ENCODE data around the gene LOXHD1. TPM values are rescaled to one million over a fixed set of nuclear protein-coding genes. Genes with fewer than 3 reads are reported as not detected.

LOXHD1 gene
- total RNA-seq, 4 donors from 2014 or later: 0.33 to 3.2 (median 0.65) TPM

DNA sequence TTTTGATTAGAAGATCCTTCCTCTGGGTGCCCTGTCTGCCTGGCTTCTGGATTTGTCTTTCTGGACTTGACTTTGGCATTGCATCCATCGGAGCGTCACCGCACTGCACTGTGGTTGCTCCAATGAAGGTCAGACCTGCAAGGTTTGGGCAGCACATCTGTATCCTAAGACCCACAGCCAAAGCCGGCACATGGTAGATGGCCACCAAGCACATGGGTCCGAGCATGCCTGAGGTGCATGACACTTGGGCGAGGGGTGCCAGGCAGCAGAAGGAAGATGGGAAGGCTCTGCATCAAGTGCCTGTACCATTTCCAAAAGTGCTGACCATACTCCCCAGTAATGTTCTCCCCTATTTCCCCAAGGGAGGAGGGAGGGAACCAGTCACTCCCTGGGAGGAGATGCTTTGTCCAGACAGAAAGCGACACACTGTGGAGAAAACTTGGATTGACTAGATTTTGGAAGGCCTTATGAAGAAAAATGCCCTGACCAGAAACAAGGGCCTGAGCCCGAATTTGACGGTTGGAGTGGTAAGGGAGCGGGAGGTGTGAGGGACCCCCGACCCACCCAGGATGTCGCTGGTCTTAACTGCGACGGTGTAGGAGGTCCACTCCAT, 149.9 kb downstream of the LOXHD1 start:
- TF ChIP-seq, protein P1, sequence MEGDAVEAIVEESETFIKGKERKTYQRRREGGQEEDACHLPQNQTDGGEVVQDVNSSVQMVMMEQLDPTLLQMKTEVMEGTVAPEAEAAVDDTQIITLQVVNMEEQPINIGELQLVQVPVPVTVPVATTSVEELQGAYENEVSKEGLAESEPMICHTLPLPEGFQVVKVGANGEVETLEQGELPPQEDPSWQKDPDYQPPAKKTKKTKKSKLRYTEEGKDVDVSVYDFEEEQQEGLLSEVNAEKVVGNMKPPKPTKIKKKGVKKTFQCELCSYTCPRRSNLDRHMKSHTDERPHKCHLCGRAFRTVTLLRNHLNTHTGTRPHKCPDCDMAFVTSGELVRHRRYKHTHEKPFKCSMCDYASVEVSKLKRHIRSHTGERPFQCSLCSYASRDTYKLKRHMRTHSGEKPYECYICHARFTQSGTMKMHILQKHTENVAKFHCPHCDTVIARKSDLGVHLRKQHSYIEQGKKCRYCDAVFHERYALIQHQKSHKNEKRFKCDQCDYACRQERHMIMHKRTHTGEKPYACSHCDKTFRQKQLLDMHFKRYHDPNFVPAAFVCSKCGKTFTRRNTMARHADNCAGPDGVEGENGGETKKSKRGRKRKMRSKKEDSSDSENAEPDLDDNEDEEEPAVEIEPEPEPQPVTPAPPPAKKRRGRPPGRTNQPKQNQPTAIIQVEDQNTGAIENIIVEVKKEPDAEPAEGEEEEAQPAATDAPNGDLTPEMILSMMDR (IDR thresholded peaks at IDR 0.05; ENCODE audit: low read depth): no peak

DNA sequence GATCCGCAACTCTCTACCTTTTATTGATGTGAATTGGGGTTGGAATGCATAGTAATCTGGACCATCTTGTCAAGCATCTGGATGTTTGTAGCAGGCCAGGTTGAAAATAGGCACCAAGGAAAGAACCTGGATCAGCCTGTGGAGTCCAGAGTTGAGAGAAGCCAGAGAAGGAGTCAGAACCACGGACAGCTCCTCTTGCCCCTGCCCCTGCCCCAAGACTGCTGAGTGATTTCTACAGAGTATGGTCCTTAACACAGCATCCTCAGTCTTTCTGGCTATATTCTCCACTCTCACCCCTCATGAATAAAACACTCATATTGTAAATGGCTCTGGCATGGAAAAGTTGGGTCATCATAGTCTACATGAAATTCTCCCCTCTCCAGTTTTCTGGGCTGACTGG, 154.6 kb downstream of the LOXHD1 start:
- TF ChIP-seq, protein P1 (IDR thresholded peaks at IDR 0.05; ENCODE audit: low read depth): no peak

DNA sequence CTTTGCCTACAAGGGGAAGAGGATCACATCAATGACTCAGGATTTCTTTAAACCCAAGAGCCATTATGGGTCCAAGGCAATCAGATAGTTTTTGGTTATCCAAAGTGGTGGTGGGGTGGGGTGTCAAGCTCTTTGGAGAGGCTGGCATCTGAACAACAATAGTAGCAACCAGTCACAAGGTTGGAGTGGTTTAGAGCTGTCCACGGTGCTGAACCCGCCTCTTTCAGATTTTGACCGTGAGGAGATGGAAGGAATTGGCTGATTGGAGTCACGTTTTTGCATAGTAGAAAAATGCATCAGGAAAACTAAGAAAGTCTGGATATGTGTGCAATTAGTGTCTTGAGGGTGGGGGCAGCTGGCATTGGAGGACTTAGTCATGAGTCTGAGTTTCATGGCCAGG, 159.9 kb downstream of the LOXHD1 start:
- TF ChIP-seq, protein P1 (IDR thresholded peaks at IDR 0.05; ENCODE audit: low read depth): no peak

DNA sequence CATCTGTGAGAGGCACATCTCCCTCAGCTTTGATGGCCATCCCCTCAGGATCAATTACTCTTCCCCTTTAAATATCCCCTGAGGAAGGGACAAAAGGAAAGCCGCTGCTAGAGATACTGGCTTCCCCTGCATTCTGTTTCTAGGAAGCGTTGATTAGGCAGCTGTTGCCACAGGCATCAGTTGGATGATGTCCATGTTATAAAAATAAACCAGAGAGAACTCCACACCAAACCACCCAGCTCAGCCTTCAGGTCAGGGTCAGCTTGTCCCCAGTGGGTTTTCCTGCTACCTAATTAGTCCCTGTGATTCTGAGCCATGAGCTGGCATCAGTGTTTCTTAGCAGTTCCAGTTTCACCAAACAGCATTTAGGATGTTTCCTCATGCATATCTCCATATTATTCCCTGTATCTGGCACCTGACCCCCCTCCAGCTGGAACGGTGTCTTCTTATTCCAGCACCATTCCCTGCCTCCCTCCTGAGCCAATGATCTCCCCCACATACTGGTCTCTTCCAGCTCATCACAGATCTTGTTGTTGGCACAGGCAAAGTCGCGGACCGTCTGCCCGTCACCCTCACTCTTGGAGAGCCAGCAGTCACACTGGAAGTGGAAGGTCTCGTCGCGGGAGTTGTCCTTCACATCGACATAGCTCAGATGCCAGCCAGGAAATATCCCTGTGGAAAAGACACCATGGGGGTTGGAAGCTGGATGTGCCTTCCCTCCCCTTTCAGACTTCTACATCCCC, 168.4 kb downstream of the LOXHD1 start:
- TF ChIP-seq, protein P1 (IDR thresholded peaks at IDR 0.05; ENCODE audit: low read depth): no peak

- TF ChIP-seq, protein P1 (IDR thresholded peaks at IDR 0.05; ENCODE audit: low read depth): no peak
These were observed 171.3 kb downstream of the LOXHD1 start for GRCh38 chr18:46485675-46486194.

GRCh38 chr18:46484971-46485370, 172.0 kb downstream of the LOXHD1 start:
- TF ChIP-seq, protein P1 (IDR thresholded peaks at IDR 0.05; ENCODE audit: low read depth): no peak

- TF ChIP-seq, protein P1 (IDR thresholded peaks at IDR 0.05; ENCODE audit: low read depth): no peak
These were observed 174.2 kb downstream of the LOXHD1 start for GRCh38 chr18:46482831-46483230.
